Gastroesophageal sphincter (tissue), 4 donors: ENCODE measurements around the gene HLA-DPB1. TPM values are rescaled to one million over a fixed set of nuclear protein-coding genes. Genes with fewer than 3 reads are reported as not detected.

Experiments
- ATAC-seq: fragments of 150-250 bp; one replicate; pipeline ENCODE4 v1.9.1; 2016; ENCODE audit warnings: mild to moderate bottlenecking, moderate library complexity
- H3K27ac ChIP-seq, 4 donors: fragments of 200-600 bp; sonication (generic) in 3 of 4; 1 replicate in 3 of 4; 2 replicates in 1 of 4; pipeline ENCODE4 v1.5.1; 2016 to 2019
- H3K27me3 ChIP-seq: fragments of 200-600 bp; sonication (generic); one replicate; pipeline ENCODE4 v1.5.1; 2019
- H3K36me3 ChIP-seq, 2 donors: fragments of 200-600 bp; sonication (generic); one replicate each; pipeline ENCODE4 v1.5.1; 2019; ENCODE audit warnings: control low read depth in 1 of 2
- H3K4me1 ChIP-seq, 3 donors: fragments of 200-600 bp; sonication (generic); 1 replicate in 2 of 3; 2 replicates in 1 of 3; pipeline ENCODE4 v1.5.1; 2016 to 2019; ENCODE audit warnings: control low read depth in 2 of 3
- H3K4me3 ChIP-seq, 2 donors: fragments of 200-600 bp; sonication (generic); one replicate each; pipeline ENCODE4 v1.5.1; 2019; ENCODE audit warnings: mild to moderate bottlenecking in 1 of 2, moderate library complexity in 1 of 2
- H3K9me3 ChIP-seq, 3 donors: fragments of 200-600 bp; sonication (generic); one replicate each; pipeline ENCODE4 v1.5.1; 2017 to 2019; ENCODE audit warnings: control low read depth in 2 of 3
- EP300 ChIP-seq: sonication (generic); formaldehyde crosslinking; IDR thresholded peaks from one replicate; pipeline ENCODE4 v1.6.1; 2017; ENCODE audit warnings: antibody characterized with exemption, mild to moderate bottlenecking
- POLR2A ChIP-seq, 2 donors: fragments of 450-650 bp; IDR thresholded peaks; one replicate each; pipeline ENCODE4 v1.6.1; 2017; ENCODE audit warnings: antibody characterized with exemption in 2 of 2, mild to moderate bottlenecking in 2 of 2, moderate library complexity in 1 of 2
- POLR2AphosphoS5 ChIP-seq: sonication (generic); formaldehyde crosslinking; IDR thresholded peaks from one replicate; pipeline ENCODE4 v1.6.1; 2017; ENCODE audit warnings: antibody characterized with exemption
- WGBS, 2 donors: methylation state at CpG; one replicate each; pipeline ENCODE4 v1.1.5; 2018; ENCODE audit warnings: low coverage in 1 of 2; 5-methylcytosine and 5-hydroxymethylcytosine counted together
- total RNA-seq, 4 donors: library from RNA; depleted of rRNA; stranded (reverse); fragments of >200 nt; gene quantifications; one replicate each; pipeline ENCODE4 v1.1.0, GENCODE V29; 2016
- TF ChIP-seq, protein P1 (sequence below), 4 experiments: fragments of 200-600 bp in 2 of 4; fragments of 450-650 bp in 2 of 4; sonication (generic) in 1 of 4; IDR thresholded peaks; one replicate each; pipeline ENCODE4 v1.5.1; 2017 to 2019; ENCODE audit warnings: antibody characterized with exemption in 4 of 4, mild to moderate bottlenecking in 2 of 4, moderate library complexity in 2 of 4

HLA-DPB1 gene
- total RNA-seq, 4 donors from 2014 or later: 32.1 to 86.3 (median 66.9) TPM

DNA sequence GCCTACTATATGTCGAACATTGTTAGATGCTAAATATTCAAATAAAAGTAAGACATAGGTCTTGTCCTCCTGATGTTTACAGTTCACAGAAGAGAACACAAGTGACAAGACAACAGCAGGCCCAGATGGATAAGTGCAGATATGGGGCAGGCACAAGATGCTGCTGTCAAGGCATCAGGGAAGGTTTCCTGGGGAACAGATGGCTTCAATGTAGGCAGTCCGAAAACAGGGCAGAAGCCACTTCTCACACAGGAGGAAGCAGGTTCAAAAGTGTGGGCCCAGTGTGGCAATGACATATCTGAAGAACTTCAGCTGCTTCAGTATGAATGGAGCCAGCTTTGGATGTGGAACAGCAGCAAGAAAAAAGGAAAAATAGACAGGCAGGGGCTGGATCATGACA is 32.5 kb downstream of the HLA-DPB1 start:
- WGBS, 2 donors: 48 to 55% methylated on average over 2 of the region's 2 CpGs
- Histone ChIP-seq H3K36me3 (no peaks in the 10 kb centered on the region), H3K27me3 (peaks cover 77% of the 10 kb centered on the region), H3K27ac (no peak overlapping the region), H3K4me3 (no peak overlapping the region), H3K4me1 (no peaks in the 10 kb centered on the region), H3K9me3 (no peaks in the 10 kb centered on the region)
- no peak for ATAC-seq
- TF ChIP-seq POLR2A (IDR thresholded peaks at IDR 0.05) (no peak), POLR2AphosphoS5 (no peak), EP300 (no peak)
- TF ChIP-seq, protein P1, sequence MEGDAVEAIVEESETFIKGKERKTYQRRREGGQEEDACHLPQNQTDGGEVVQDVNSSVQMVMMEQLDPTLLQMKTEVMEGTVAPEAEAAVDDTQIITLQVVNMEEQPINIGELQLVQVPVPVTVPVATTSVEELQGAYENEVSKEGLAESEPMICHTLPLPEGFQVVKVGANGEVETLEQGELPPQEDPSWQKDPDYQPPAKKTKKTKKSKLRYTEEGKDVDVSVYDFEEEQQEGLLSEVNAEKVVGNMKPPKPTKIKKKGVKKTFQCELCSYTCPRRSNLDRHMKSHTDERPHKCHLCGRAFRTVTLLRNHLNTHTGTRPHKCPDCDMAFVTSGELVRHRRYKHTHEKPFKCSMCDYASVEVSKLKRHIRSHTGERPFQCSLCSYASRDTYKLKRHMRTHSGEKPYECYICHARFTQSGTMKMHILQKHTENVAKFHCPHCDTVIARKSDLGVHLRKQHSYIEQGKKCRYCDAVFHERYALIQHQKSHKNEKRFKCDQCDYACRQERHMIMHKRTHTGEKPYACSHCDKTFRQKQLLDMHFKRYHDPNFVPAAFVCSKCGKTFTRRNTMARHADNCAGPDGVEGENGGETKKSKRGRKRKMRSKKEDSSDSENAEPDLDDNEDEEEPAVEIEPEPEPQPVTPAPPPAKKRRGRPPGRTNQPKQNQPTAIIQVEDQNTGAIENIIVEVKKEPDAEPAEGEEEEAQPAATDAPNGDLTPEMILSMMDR (IDR thresholded peaks at IDR 0.05): no peak

DNA sequence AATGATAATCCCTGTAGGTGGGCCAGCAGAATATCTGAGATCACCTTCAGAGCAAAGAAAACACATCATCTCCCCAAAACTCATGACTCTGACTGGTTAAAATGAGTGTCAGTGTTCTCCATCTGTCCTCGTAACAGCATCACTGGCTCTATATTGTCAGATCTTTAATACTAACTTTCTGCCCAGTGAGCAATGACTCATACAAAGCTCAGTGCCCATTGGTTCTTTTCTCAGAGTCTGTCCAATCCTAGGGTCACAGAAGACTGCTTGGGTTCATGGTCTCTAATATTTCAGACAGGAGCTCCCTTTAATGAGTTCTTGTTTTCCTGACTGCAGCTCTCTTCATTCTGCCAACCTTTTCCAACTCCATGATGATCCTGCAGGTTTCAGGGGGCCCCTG is 36.4 kb downstream of the HLA-DPB1 start:
- peak; percentile 77 for ATAC-seq
- H3K4me3 ChIP-seq: no peak overlapping the region
- H3K36me3 ChIP-seq: no peaks in the 10 kb centered on the region
- TF ChIP-seq EP300 (no peak), POLR2AphosphoS5 (no peak)
- H3K27ac ChIP-seq: no peak overlapping the region
- peaks cover 76% of the 10 kb centered on the region for H3K27me3 ChIP-seq
- WGBS, 2 donors: 0 to 17% methylated on average over 1 of the region's 1 CpG
- peaks cover 0 to 7% (median 4%) of the 10 kb centered on the region in 3 donors for H3K4me1 ChIP-seq
- no peaks in the 10 kb centered on the region for H3K9me3 ChIP-seq

DNA sequence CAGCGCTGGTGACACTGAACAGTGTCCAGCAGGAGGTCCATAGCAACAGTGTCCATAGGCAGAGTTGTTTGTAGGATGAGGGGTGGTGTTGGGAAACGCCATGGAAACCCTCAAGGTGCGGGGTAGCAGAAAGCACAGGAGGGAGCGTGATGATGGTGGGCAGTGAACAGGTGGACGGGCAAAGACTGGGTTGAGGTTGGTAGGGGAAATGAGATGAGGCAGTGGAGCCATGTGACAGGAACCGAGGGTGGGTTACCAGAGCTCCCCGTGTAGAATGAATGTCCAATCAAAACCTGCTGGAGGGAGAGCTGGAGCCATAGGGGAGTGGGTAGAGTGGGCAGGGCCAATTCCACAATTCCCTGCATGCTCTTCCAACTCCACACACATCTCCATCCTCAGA is 38.0 kb downstream of the HLA-DPB1 start:
- H3K4me1 ChIP-seq: peaks cover 0 to 10% (median 4%) of the 10 kb centered on the region in 3 donors
- peaks cover 81% of the 10 kb centered on the region for H3K27me3 ChIP-seq
- 64 to 68% methylated on average over 4 to 7 of the region's 7 CpGs for WGBS, 2 donors

DNA sequence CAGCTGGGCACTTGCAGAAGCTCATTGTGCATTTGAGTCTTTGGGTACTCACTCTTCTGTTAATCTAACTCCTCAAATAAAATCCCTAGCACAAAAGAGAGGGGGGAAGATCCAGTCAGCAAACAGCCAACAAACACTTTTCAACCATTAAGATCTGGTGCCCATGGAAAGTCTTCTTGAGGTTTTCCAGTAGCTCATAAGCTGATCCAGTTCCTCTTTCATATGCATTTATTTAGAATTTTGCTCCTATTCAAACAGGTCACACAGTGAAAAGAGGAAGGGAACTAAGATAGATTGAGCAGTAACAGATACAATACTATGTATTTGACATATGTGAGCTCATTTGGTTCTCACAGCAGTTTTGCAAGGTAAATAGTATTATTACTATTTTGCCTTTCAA is 38.6 kb downstream of the HLA-DPB1 start:
- Histone ChIP-seq H3K4me3 (no peak overlapping the region), H3K4me1 (peaks cover 0 to 10% (median 4%) of the 10 kb centered on the region in 3 donors), H3K36me3 (no peaks in the 10 kb centered on the region), H3K9me3 (no peaks in the 10 kb centered on the region), H3K27me3 (peaks cover 77% of the 10 kb centered on the region), H3K27ac (no peak overlapping the region)
- TF ChIP-seq EP300 (no peak), POLR2A (IDR thresholded peaks at IDR 0.05) (no peak), POLR2AphosphoS5 (no peak)
- TF ChIP-seq, protein P1 (IDR thresholded peaks at IDR 0.05): no peak
- no peak for ATAC-seq

More for the DNA sequence above, 38.0 kb downstream of the HLA-DPB1 start:
- no peak for ATAC-seq
- TF ChIP-seq, protein P1 (IDR thresholded peaks at IDR 0.05): no peak
- no peak for TF ChIP-seq POLR2AphosphoS5
- TF ChIP-seq POLR2A (IDR thresholded peaks at IDR 0.05): no peak
- no peak for TF ChIP-seq EP300
- no peaks in the 10 kb centered on the region for H3K9me3 ChIP-seq
- no peak overlapping the region for H3K4me3 ChIP-seq
- no peak overlapping the region for H3K27ac ChIP-seq
- no peaks in the 10 kb centered on the region for H3K36me3 ChIP-seq

DNA sequence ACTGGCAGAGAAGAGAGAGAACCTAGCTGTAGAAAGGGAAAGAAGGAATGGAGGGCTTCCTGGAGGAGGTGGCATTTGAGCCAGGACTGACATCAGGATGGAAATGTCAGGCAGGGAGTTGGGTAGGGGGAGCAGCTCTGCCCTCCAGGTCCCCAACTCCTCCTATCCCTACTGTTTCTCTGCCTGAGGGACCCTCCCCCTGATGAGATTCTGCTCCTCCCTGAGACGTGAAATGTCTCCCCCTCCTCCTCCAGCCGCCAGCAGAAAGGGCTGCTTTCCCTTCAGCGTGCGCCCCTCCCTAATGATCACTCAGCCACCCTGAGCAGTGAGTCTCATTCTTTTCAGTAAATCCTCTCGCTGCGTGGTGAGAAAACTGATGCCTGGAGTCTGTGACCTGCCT is 40.6 kb downstream of the HLA-DPB1 start:
- no peaks in the 10 kb centered on the region for H3K9me3 ChIP-seq
- H3K4me1 ChIP-seq: peaks cover 0 to 10% (median 4%) of the 10 kb centered on the region in 3 donors
- no peak for ATAC-seq
- H3K4me3 ChIP-seq: no peak overlapping the region
- no peak overlapping the region for H3K27ac ChIP-seq
- no peaks in the 10 kb centered on the region for H3K36me3 ChIP-seq
- WGBS, 2 donors: 3 to 13% methylated on average over 3 to 4 of the region's 6 CpGs
- TF ChIP-seq EP300 (no peak), POLR2AphosphoS5 (no peak)
- peaks cover 74% of the 10 kb centered on the region for H3K27me3 ChIP-seq

DNA sequence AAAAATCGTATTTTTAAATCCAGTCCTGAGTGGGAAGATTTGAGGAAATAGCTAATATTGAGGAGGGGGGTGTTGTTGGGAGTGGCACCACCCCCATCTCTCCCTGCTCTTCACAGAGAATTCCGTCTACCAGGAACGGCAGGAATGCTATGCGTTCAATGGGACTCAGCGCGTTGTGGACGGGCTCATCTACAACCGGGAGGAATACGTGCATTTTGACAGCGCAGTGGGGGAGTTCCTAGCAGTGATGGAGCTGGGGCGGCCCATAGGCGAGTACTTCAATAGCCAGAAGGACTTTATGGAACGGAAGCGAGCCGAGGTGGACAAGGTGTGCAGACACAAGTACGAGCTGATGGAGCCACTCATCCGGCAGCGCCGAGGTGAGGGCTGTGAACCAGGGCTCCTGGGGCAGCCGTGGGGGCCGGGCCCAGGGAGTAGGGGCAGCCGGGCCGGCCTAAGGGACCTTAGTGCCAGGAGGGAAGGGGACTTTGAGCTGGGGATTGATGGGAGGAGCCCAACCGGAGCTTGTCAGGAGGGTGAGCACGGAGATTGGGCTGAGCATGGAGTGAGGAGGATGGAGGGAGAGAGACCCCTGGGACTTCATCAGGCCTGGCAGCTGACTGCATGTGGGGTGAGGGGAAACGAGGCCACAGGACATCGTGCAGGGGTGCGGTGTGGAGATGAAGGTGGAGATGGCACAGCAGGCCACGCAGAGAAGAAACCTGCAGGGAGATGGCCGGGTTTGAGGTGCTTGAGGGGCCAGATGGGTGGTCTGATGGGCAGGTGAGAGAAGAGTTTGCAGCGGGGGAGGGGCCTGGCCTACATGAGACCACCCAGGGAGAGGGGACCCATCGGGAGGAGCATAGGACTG is 41.3 kb downstream of the HLA-DPB1 start:
- no peaks in the 10 kb centered on the region for H3K9me3 ChIP-seq
- no peak for ATAC-seq
- H3K4me1 ChIP-seq: peaks cover 0 to 10% (median 4%) of the 10 kb centered on the region in 3 donors
- H3K36me3 ChIP-seq: no peaks in the 10 kb centered on the region
- WGBS, 2 donors: 4 to 6% methylated on average over 10 to 23 of the region's 32 CpGs
- no peak overlapping the region for H3K27ac ChIP-seq
- H3K27me3 ChIP-seq: peaks cover 70% of the 10 kb centered on the region
- no peak overlapping the region for H3K4me3 ChIP-seq
- TF ChIP-seq POLR2AphosphoS5: no peak
- TF ChIP-seq, protein P1 (IDR thresholded peaks at IDR 0.05): no peak
- no peak for TF ChIP-seq EP300
- TF ChIP-seq POLR2A (IDR thresholded peaks at IDR 0.05): no peak
